ENCODE data around the gene NLRP5. TPM values are rescaled to one million over a fixed set of nuclear protein-coding genes. Genes with fewer than 3 reads are reported as not detected.

The NLRP5 gene
- total and polyA plus RNA-seq, 7 experiments from 2014 or later: not detected

- ATAC-seq (no peak), DNase-seq (no peak)
- no peaks in the 10 kb centered on the region for H3K27me3 ChIP-seq (ENCODE audit: control insufficient read depth in 2 of 2, insufficient read depth in 2 of 2, low read length in 2 of 2)
- no peak overlapping the region for H3K4me3 ChIP-seq (ENCODE audit: low read length)
- no peak overlapping the region for H3K27ac Mint-ChIP-seq
- intact Hi-C loops (cut with micrococcal nuclease): no loop called here
- no peak overlapping the region for H3K4me3 Mint-ChIP-seq
- H3K4me1 ChIP-seq (ENCODE audit: control insufficient read depth in 2 of 2, insufficient read depth in 2 of 2, low read length in 2 of 2): no peaks in the 10 kb centered on the region
- CTCF ChIA-PET: no interaction called here
- H3K9me3 ChIP-seq (ENCODE audit: control insufficient read depth in 2 of 3, low read length in 3 of 3): no peaks in the 10 kb centered on the region
- H3K27me3 Mint-ChIP-seq: no peaks in the 10 kb centered on the region
- POLR2A ChIA-PET: no interaction called here
- H3K9me3 Mint-ChIP-seq: peaks cover 0 to 10% (median 0%) of the 10 kb centered on the region in 11 donors
- no peak overlapping the region for H3K27ac ChIP-seq (ENCODE audit: low read depth, low read length)
- peaks cover 0 to 13% (median 10%) of the 10 kb centered on the region in 7 donors for H3K4me1 Mint-ChIP-seq
- peaks cover 0 to 24% (median 0%) of the 10 kb centered on the region in 3 experiments for H3K36me3 ChIP-seq (ENCODE audit: control insufficient read depth in 2 of 3, insufficient read depth in 3 of 3, low read length in 3 of 3)
- H3K36me3 Mint-ChIP-seq: peaks cover 0 to 34% (median 18%) of the 10 kb centered on the region in 5 donors
These were observed 102.1 kb downstream of the NLRP5 start for GRCh38 chr19:56088497-56089215.

GRCh38 chr19:56089344-56089743 is 102.8 kb downstream of the NLRP5 start:
- intact Hi-C loops (cut with micrococcal nuclease): no loop called here
- CTCF ChIA-PET: no interaction called here
- no peak for DNase-seq

DNA sequence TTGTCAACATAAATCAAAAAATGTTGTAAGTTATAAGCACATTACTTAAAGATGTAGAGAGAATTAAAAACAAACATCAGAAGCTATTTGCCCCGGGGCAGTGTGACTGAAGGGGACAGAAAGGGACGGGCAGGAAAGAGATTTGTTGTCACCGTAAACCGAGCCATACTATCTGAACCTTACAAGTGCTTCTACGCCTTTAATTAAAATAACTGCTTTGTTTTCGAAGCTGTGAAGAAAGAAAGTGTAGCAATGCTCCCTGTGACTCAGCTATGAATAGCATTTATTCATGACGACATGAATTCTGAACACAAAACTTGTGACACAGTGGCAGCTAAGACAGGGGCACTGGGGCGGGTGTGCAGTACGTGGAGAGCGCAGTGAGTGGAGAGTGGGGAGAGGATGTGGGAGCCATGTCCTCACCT is 104.5 kb downstream of the NLRP5 start:
- Mint-ChIP-seq H3K27ac (peak overlapping the region in 2 of 9 donors; percentile 25), H3K27me3 (no peaks in the 10 kb centered on the region), H3K36me3 (peaks cover 0 to 43% (median 23%) of the 10 kb centered on the region in 5 donors), H3K9me3 (peaks cover 0 to 11% (median 0%) of the 10 kb centered on the region in 11 donors), H3K4me3 (no peak overlapping the region), H3K4me1 (peaks cover 0 to 19% (median 12%) of the 10 kb centered on the region in 7 donors)
- no peak for ATAC-seq
- POLR2A ChIA-PET: no interaction called here
- H3K9me3 ChIP-seq (ENCODE audit: control insufficient read depth in 2 of 3, low read length in 3 of 3): no peaks in the 10 kb centered on the region
- intact Hi-C loops (cut with micrococcal nuclease): no loop called here
- H3K27ac ChIP-seq (ENCODE audit: low read depth, low read length): no peak overlapping the region
- DNase-seq: no peak
- H3K27me3 ChIP-seq (ENCODE audit: control insufficient read depth in 2 of 2, insufficient read depth in 2 of 2, low read length in 2 of 2): no peaks in the 10 kb centered on the region
- H3K4me1 ChIP-seq (ENCODE audit: control insufficient read depth in 2 of 2, insufficient read depth in 2 of 2, low read length in 2 of 2): no peaks in the 10 kb centered on the region
- CTCF ChIA-PET: no interaction called here
- H3K4me3 ChIP-seq (ENCODE audit: low read length): no peak overlapping the region
- peaks cover 0 to 28% (median 0%) of the 10 kb centered on the region in 3 experiments for H3K36me3 ChIP-seq (ENCODE audit: control insufficient read depth in 2 of 3, insufficient read depth in 3 of 3, low read length in 3 of 3)

More at GRCh38 chr19:56089344-56089743, 102.8 kb downstream of the NLRP5 start:
- H3K4me1 ChIP-seq (ENCODE audit: control insufficient read depth in 2 of 2, insufficient read depth in 2 of 2, low read length in 2 of 2): no peaks in the 10 kb centered on the region
- Mint-ChIP-seq H3K4me3 (no peak overlapping the region), H3K27me3 (no peaks in the 10 kb centered on the region), H3K4me1 (peaks cover 0 to 16% (median 11%) of the 10 kb centered on the region in 7 donors), H3K36me3 (peaks cover 0 to 37% (median 20%) of the 10 kb centered on the region in 5 donors), H3K27ac (no peak overlapping the region), H3K9me3 (peaks cover 0 to 11% (median 0%) of the 10 kb centered on the region in 11 donors)
- ATAC-seq: no peak
- no peaks in the 10 kb centered on the region for H3K9me3 ChIP-seq (ENCODE audit: control insufficient read depth in 2 of 3, low read length in 3 of 3)
- H3K27ac ChIP-seq (ENCODE audit: low read depth, low read length): no peak overlapping the region
- no peak overlapping the region for H3K4me3 ChIP-seq (ENCODE audit: low read length)
- H3K36me3 ChIP-seq (ENCODE audit: control insufficient read depth in 2 of 3, insufficient read depth in 3 of 3, low read length in 3 of 3): peaks cover 0 to 24% (median 0%) of the 10 kb centered on the region in 3 experiments
- no peaks in the 10 kb centered on the region for H3K27me3 ChIP-seq (ENCODE audit: control insufficient read depth in 2 of 2, insufficient read depth in 2 of 2, low read length in 2 of 2)
- POLR2A ChIA-PET: no interaction called here

DNA sequence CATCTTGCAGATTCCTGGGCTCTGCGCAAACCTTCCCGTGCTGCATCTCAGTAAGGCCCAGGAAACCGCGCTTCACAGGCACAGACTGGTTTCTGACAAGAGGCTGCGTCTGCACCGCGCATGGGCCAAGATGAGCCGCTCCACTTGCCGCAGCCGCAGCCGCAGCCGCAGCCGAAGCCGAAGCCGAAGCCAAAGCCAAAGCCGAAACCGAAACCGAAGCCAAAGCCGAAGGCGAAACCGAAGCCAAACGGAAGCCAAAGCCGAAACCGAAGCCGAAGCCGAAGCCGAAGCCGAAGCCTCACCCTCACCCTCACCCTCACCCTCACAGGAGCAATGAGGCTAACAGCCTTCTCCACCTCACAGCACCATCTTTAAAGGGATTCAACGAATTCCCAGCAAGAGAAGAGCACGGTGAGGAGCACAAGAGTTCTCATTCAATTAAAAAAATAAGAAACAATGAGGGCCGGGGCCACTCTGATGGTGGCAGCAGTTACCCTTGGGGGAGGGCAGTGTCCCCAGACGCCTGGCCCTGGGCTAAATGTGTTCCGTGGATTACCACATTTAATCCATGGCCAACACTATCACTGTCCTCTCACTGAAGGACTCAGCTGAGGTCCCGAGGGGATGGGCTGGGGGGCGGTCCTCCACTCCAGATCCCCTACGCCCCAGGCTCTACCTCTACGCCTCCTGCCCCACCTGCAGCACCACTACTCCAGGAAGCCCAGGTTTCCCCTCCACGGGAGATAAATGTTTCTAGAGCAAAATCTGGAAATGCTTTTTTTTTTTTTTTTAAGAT is 105.4 kb downstream of the NLRP5 start:
- no peaks in the 10 kb centered on the region for H3K27me3 Mint-ChIP-seq
- Histone ChIP-seq H3K4me3 (ENCODE audit: low read length) (no peak overlapping the region), H3K27ac (ENCODE audit: low read depth, low read length) (no peak overlapping the region), H3K9me3 (ENCODE audit: control insufficient read depth in 2 of 3, low read length in 3 of 3) (no peaks in the 10 kb centered on the region), H3K4me1 (ENCODE audit: control insufficient read depth in 2 of 2, insufficient read depth in 2 of 2, low read length in 2 of 2) (no peaks in the 10 kb centered on the region), H3K27me3 (ENCODE audit: control insufficient read depth in 2 of 2, insufficient read depth in 2 of 2, low read length in 2 of 2) (no peaks in the 10 kb centered on the region), H3K36me3 (ENCODE audit: control insufficient read depth in 2 of 3, insufficient read depth in 3 of 3, low read length in 3 of 3) (peaks cover 0 to 23% (median 0%) of the 10 kb centered on the region in 3 experiments)
- ChIA-PET CTCF (no interaction called here), POLR2A (no interaction called here)
- no peak overlapping the region for H3K27ac Mint-ChIP-seq
- ATAC-seq (peak; percentile 22), DNase-seq (no peak)
- H3K4me3 Mint-ChIP-seq: no peak overlapping the region
- H3K9me3 Mint-ChIP-seq: peaks cover 0 to 11% (median 0%) of the 10 kb centered on the region in 11 donors
- H3K36me3 Mint-ChIP-seq: peaks cover 0 to 41% (median 23%) of the 10 kb centered on the region in 5 donors
- intact Hi-C loops (cut with micrococcal nuclease): no loop called here
- peaks cover 0 to 19% (median 12%) of the 10 kb centered on the region in 7 donors for H3K4me1 Mint-ChIP-seq

DNA sequence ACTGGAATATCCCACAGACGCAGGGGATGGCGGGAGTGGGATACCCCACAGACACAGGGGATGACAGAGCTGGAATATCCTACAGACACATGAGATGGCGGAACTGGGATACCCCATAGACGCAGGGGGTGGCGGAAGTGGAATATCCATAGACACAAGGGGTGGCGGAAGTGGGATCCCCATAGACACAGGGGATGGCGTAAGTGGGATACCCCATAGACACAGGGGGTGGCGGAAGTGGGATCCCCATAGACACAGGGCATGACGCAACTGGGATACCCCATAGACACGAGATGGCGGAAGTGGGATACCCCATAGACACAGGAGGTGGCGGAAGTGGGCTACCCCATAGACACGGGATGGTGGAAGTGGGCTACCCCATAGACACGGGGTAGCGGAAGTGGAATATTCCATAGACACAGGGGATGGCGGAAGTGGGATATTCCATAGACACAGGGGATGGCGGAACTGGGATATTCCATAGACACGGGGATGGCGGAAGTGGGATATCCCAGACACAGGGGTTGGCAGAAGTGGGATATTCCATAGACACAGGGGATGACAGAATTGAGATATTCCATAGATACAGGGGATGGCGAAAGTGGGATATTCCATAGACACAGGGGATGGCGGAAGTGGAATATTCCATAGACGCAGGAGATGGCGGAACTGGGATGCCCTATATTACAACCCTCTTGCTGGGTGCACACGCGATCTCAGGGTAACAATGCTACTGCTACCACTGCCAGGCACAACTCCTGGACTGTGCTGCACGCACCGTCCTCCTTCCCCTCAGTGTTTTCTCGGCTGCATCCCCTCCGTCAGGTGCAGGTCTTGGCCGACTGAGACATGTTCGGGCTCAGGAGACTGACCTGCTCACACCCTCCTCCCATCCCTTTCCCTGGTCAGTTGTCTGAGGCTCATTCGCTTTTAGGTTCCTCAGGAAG is 106.4 kb downstream of the NLRP5 start:
- Mint-ChIP-seq H3K4me1 (peaks cover 0 to 19% (median 12%) of the 10 kb centered on the region in 7 donors), H3K36me3 (peaks cover 0 to 41% (median 23%) of the 10 kb centered on the region in 5 donors), H3K4me3 (peak overlapping the region in 1 of 10 donors; percentile 39), H3K27me3 (no peaks in the 10 kb centered on the region), H3K27ac (peak overlapping the region in 1 of 9 donors; percentile 9), H3K9me3 (peaks cover 0 to 11% (median 0%) of the 10 kb centered on the region in 11 donors)
- H3K27ac ChIP-seq (ENCODE audit: low read depth, low read length): no peak overlapping the region
- no peak overlapping the region for H3K4me3 ChIP-seq (ENCODE audit: low read length)
- peaks cover 0 to 31% (median 0%) of the 10 kb centered on the region in 3 experiments for H3K36me3 ChIP-seq (ENCODE audit: control insufficient read depth in 2 of 3, insufficient read depth in 3 of 3, low read length in 3 of 3)
- ATAC-seq (no peak), DNase-seq (no peak)
- no peaks in the 10 kb centered on the region for H3K9me3 ChIP-seq (ENCODE audit: control insufficient read depth in 2 of 3, low read length in 3 of 3)
- intact Hi-C loops (cut with micrococcal nuclease): no loop called here
- no peaks in the 10 kb centered on the region for H3K4me1 ChIP-seq (ENCODE audit: control insufficient read depth in 2 of 2, insufficient read depth in 2 of 2, low read length in 2 of 2)
- CTCF ChIA-PET: no interaction called here
- no peaks in the 10 kb centered on the region for H3K27me3 ChIP-seq (ENCODE audit: control insufficient read depth in 2 of 2, insufficient read depth in 2 of 2, low read length in 2 of 2)
- POLR2A ChIA-PET: no interaction called here

GRCh38 chr19:56094449-56094848 is 107.9 kb downstream of the NLRP5 start:
- DNase-seq (no peak), ATAC-seq (no peak)
- ChIA-PET CTCF (no interaction called here), POLR2A (no interaction called here)
- H3K4me3 Mint-ChIP-seq: no peak overlapping the region
- H3K4me1 Mint-ChIP-seq: peaks cover 0 to 19% (median 13%) of the 10 kb centered on the region in 7 donors
- no peaks in the 10 kb centered on the region for H3K27me3 Mint-ChIP-seq
- H3K36me3 ChIP-seq (ENCODE audit: control insufficient read depth in 2 of 3, insufficient read depth in 3 of 3, low read length in 3 of 3): peaks cover 0 to 33% (median 0%) of the 10 kb centered on the region in 3 experiments
- peaks cover 0 to 11% (median 0%) of the 10 kb centered on the region in 11 donors for H3K9me3 Mint-ChIP-seq
- no peaks in the 10 kb centered on the region for H3K9me3 ChIP-seq (ENCODE audit: control insufficient read depth in 2 of 3, low read length in 3 of 3)
- intact Hi-C loops (cut with micrococcal nuclease): no loop called here
- H3K27me3 ChIP-seq (ENCODE audit: control insufficient read depth in 2 of 2, insufficient read depth in 2 of 2, low read length in 2 of 2): no peaks in the 10 kb centered on the region
- no peaks in the 10 kb centered on the region for H3K4me1 ChIP-seq (ENCODE audit: control insufficient read depth in 2 of 2, insufficient read depth in 2 of 2, low read length in 2 of 2)
- H3K27ac Mint-ChIP-seq: peak overlapping the region in 1 of 9 donors; percentile 62
- no peak overlapping the region for H3K4me3 ChIP-seq (ENCODE audit: low read length)
- H3K36me3 Mint-ChIP-seq: peaks cover 0 to 36% (median 23%) of the 10 kb centered on the region in 5 donors
- H3K27ac ChIP-seq (ENCODE audit: low read depth, low read length): no peak overlapping the region

All from naive thymus-derived CD4-positive, alpha-beta T cell (primary cell).